ENCODE measurements around the gene C3orf22. TPM values are rescaled to one million over a fixed set of nuclear protein-coding genes. Genes with fewer than 3 reads are reported as not detected.

Gene C3orf22
- total and polyA plus RNA-seq, 9 of the 15 experiments (the other 6 are each of a cell fraction or from before 2014, with no cell fraction given) = not detected

DNA sequence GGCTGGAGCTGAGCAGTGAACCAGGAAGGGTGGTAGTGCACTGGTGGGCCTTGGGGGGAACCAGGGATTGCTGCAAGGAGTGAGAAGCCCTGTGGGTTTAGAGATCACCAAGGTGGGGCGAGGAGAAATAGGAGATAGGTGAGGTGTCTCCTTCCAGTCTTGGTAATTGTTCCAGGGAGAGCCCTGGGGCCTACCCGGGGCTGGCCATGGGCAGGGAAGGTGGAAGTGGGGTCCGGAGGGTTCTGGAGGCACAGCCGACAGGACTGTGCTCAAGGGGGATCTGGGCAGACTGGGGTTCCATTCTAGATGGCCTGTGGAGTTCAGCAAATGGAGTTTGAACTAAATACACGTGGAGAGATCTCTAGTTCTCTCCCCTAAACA lies 30.3 kb downstream of the C3orf22 start:
- no peak for ATAC-seq
- no peaks in the 10 kb centered on the region for H3K9me3 ChIP-seq (replicated peaks; ENCODE audit: control insufficient read depth, insufficient read depth, low read depth, low read length)
- no peak overlapping the region for H3K4me2 ChIP-seq (ENCODE audit: insufficient read depth, low read length)
- POLR2A ChIA-PET = no interaction called here
- H3K9ac ChIP-seq (ENCODE audit: insufficient read depth in 1 of 2, low read depth in 2 of 2, low read length in 2 of 2) = no peak overlapping the region
- FAIRE-seq = no peak
- no peaks in the 10 kb centered on the region for H3K79me2 ChIP-seq (ENCODE audit: control insufficient read depth, insufficient read depth, low read length)
- BruUV-seq (replicated peaks) = no TSS peak
- no peak overlapping the region for H2AFZ ChIP-seq (ENCODE audit: low read depth, low read length)
- in situ Hi-C loops (cut with MboI) = no loop called here
- no peak overlapping the region for H3K27ac ChIP-seq (ENCODE audit: extremely low read depth, low read depth, low read length)
- H3K27me3 ChIP-seq (ENCODE audit: control insufficient read depth in 2 of 2, insufficient read depth in 2 of 2, low read length in 2 of 2) = peaks cover 0 to 4% of the 10 kb centered on the region in 2 experiments; a peak in 1 of 5 replicates
- intact Hi-C loops (cut with micrococcal nuclease) = loop anchor here (10.0 kb wide), 2 partner anchors 136 to 216 kb away; no protein-coding TSS in a partner anchor
- no peaks in the 10 kb centered on the region for H3K9me1 ChIP-seq (ENCODE audit: control insufficient read depth, insufficient read depth, low read length)
- DNase-seq (ENCODE audit: extremely low read depth in 1 of 4, low spot score in 3 of 4) = no peak
- no peaks in the 10 kb centered on the region for H3K36me3 ChIP-seq (ENCODE audit: control insufficient read depth, insufficient read depth, low read length)
- no peaks in the 10 kb centered on the region; the same call in 1 of the 2 replicates for H4K20me1 ChIP-seq (replicated peaks; ENCODE audit: control insufficient read depth, insufficient read depth, low read length)
- WGBS (ENCODE audit: insufficient coverage, low coverage, missing lambda C conversion rate) = 5% methylated on average over 5 of the region's 5 CpGs
- H3K4me3 ChIP-seq = no peak overlapping the region
- peaks cover 0 to 12% of the 10 kb centered on the region in 2 experiments; a peak in 2 of 5 replicates for H3K4me1 ChIP-seq (replicated peaks in 1 of 2; ENCODE audit: control insufficient read depth in 2 of 2, insufficient read depth in 2 of 2, low read length in 2 of 2)
- no peak for TF ChIP-seq RAD21 (CRISPR knock-in tag; conservative IDR thresholded peaks at IDR 0.05 in 1 of 2, IDR thresholded peaks at IDR 0.05 in 1 of 2)
- no peak for TF ChIP-seq PRPF4 (IDR thresholded peaks at IDR 0.05; ENCODE audit: insufficient read depth, low read depth, low read length, poor library complexity, severe bottlenecking)
- no peak for TF ChIP-seq ATF1 (CRISPR knock-in tag; IDR thresholded peaks at IDR 0.05)
- no peak for TF ChIP-seq ATF1 (tag; IDR thresholded peaks at IDR 0.05)
- no peak for TF ChIP-seq ARHGAP35 (IDR thresholded peaks at IDR 0.05; ENCODE audit: partially characterized antibody)
- TF ChIP-seq ZNF384 (IDR thresholded peaks at IDR 0.05; ENCODE audit: low read depth, low read length) = no peak
- TF ChIP-seq CREB3L1 (IDR thresholded peaks at IDR 0.05; ENCODE audit: borderline replicate concordance, low read depth) = no peak
- TF ChIP-seq KDM1A (IDR thresholded peaks at IDR 0.05) = no peak
- CTCF ChIA-PET (ENCODE audit: low intra/inter-chr PET ratio) = no interaction called here

Data from K562 (cell line).